Fibroblast of villous mesenchyme (primary cell): Measurements from ENCODE around the gene EPHA8. TPM values are rescaled to one million over a fixed set of nuclear protein-coding genes. Genes with fewer than 3 reads are reported as not detected.

Experiments used
- DNase-seq: peaks from one replicate; pipeline ENCODE4 v3.0.0-alpha.2; 2010; ENCODE audit warnings: low read depth
- H3K4me3 ChIP-seq: 2 replicates; pipeline ENCODE4 v1.5.1; 2011; ENCODE audit warnings: low read depth, mild to moderate bottlenecking, low read length
- CTCF ChIP-seq: IDR thresholded peaks from 2 replicates; pipeline ENCODE4 v1.5.1; 2012; ENCODE audit warnings: low read depth, mild to moderate bottlenecking, low read length; ENCODE audit not compliant: insufficient read depth
- total RNA-seq: library from RNA; depleted of rRNA; stranded (reverse); fragments of >200 nt; gene quantifications from 2 replicates; pipeline ENCODE4 v1.2.3, GENCODE V29; 2012

EPHA8 gene
- total RNA-seq, result not detected in 2 replicates

- no peak within 1 kb of the TSS for H3K4me3 ChIP-seq
- no peak for TF ChIP-seq CTCF
- no peak for DNase-seq
Observed at GRCh38 chr1:22562584-22563583, at the start of gene EPHA8. EPHA8 (plus strand) TSS chr1:22563489; CDS start chr1:22563636, 147 bp downstream.

GRCh38 chr1:22516906-22517571, 46.2 kb upstream of the EPHA8 start:
- no peak overlapping the region for H3K4me3 ChIP-seq
- TF ChIP-seq CTCF, result no peak
- no peak for DNase-seq

GRCh38 chr1:22517956-22518355, 45.3 kb upstream of the EPHA8 start:
- DNase-seq, result no peak
- no peak overlapping the region for H3K4me3 ChIP-seq
- TF ChIP-seq CTCF, result no peak

- no peak for TF ChIP-seq CTCF
- DNase-seq, result no peak
Observed at GRCh38 chr1:22518379-22518778, 44.9 kb upstream of the EPHA8 start.

GRCh38 chr1:22520871-22521270, 42.4 kb upstream of the EPHA8 start:
- no peak for TF ChIP-seq CTCF
- no peak for DNase-seq
- no peak overlapping the region for H3K4me3 ChIP-seq

More at GRCh38 chr1:22518379-22518778, 44.9 kb upstream of the EPHA8 start:
- H3K4me3 ChIP-seq, result no peak overlapping the region

- no peak overlapping the region for H3K4me3 ChIP-seq
- no peak for TF ChIP-seq CTCF
- DNase-seq, result no peak
Observed at GRCh38 chr1:22521692-22522091, 41.6 kb upstream of the EPHA8 start.
